ENCODE data around the gene EXOSC10.

GRCh38 chr1:11080931-11081330, 18.7 kb downstream of the EXOSC10 start:
- TF ChIP-seq POLR2A (IDR thresholded peaks at IDR 0.05) (no peak), CTCF (IDR thresholded peaks at IDR 0.05) (no peak), EP300 (IDR thresholded peaks at IDR 0.05) (no peak)
